Upper lobe of left lung (tissue), 6 donors: Measurements from ENCODE around the gene SPRR2B. TPM values are rescaled to one million over a fixed set of nuclear protein-coding genes. Genes with fewer than 3 reads are reported as not detected.

ENCODE experiments used
- ATAC-seq, 2 donors: fragments of 200-7000 bp; cut with Tn5 transposase; one replicate each; pipeline ENCODE4 v1.9.1; 2022; ENCODE audit warnings: mild to moderate bottlenecking in 2 of 2, moderate library complexity in 2 of 2; ENCODE audit not compliant: low FRiP score in 2 of 2
- DNase-seq, 2 donors: peaks; one replicate each; pipeline ENCODE4 v3.0.0-alpha.2; 2019 to 2020
- H3K27ac ChIP-seq, 4 donors: fragments of 200-600 bp; sonication (generic); one replicate each; pipeline ENCODE4 v1.5.1; 2016 to 2019
- H3K27me3 ChIP-seq, 4 donors: fragments of 200-600 bp; sonication (generic); one replicate each; pipeline ENCODE4 v1.5.1; 2017 to 2019
- H3K36me3 ChIP-seq, 4 donors: fragments of 200-600 bp; sonication (generic); one replicate each; pipeline ENCODE4 v1.5.1; 2016 to 2019
- H3K4me1 ChIP-seq, 4 donors: fragments of 200-600 bp; sonication (generic); one replicate each; pipeline ENCODE4 v1.5.1; 2018 to 2019
- H3K4me3 ChIP-seq, 4 donors: fragments of 200-600 bp; sonication (generic); one replicate each; pipeline ENCODE4 v1.5.1; 2017 to 2019; ENCODE audit warnings: mild to moderate bottlenecking in 2 of 4, moderate library complexity in 1 of 4
- H3K9me3 ChIP-seq, 4 donors: fragments of 200-600 bp; sonication (generic); one replicate each; pipeline ENCODE4 v1.5.1; 2018 to 2019
- EP300 ChIP-seq, 4 donors: sonication (generic); formaldehyde crosslinking; IDR thresholded peaks; one replicate each; pipeline ENCODE4 v1.5.1; 2017; ENCODE audit warnings: antibody characterized with exemption in 4 of 4, control low read depth in 2 of 4
- POLR2A ChIP-seq, 4 donors: fragments of 450-650 bp; IDR thresholded peaks; one replicate each; pipeline ENCODE4 v1.5.1; 2016 to 2017; ENCODE audit warnings: antibody characterized with exemption in 4 of 4, mild to moderate bottlenecking in 2 of 4
- POLR2AphosphoS5 ChIP-seq, 2 donors: sonication (generic); formaldehyde crosslinking; IDR thresholded peaks; one replicate each; pipeline ENCODE4 v1.5.1; 2017; ENCODE audit warnings: antibody characterized with exemption in 2 of 2
- WGBS, 2 donors: methylation state at CpG; one replicate each; pipeline ENCODE4 v1.1.5; 2017 to 2018; 5-methylcytosine and 5-hydroxymethylcytosine counted together
- total RNA-seq, 6 donors: library from RNA; depleted of rRNA in 4 of 6; stranded (reverse); fragments of >200 nt in 4 of 6; gene quantifications; one replicate each; pipeline versions ENCODE4 v1.1.0 to v1.2.1, GENCODE V29; 2016 to 2021
- TF ChIP-seq, protein P1 (sequence below), 6 experiments: fragments of 450-650 bp in 4 of 6; fragments of 200-600 bp in 2 of 6; sonication (generic) in 2 of 6; IDR thresholded peaks; one replicate each; pipeline ENCODE4 v1.5.1; 2016 to 2019; ENCODE audit warnings: antibody characterized with exemption in 6 of 6
- donor health status: DM: no; HTN: no; CAD: no; lungs with moderate emphysema.
- donor health status: DM: no; HTN: yes; CAD: no; lungs with severe emphysema.

The SPRR2B gene
- total RNA-seq, 6 donors from 2014 or later = not detected

DNA sequence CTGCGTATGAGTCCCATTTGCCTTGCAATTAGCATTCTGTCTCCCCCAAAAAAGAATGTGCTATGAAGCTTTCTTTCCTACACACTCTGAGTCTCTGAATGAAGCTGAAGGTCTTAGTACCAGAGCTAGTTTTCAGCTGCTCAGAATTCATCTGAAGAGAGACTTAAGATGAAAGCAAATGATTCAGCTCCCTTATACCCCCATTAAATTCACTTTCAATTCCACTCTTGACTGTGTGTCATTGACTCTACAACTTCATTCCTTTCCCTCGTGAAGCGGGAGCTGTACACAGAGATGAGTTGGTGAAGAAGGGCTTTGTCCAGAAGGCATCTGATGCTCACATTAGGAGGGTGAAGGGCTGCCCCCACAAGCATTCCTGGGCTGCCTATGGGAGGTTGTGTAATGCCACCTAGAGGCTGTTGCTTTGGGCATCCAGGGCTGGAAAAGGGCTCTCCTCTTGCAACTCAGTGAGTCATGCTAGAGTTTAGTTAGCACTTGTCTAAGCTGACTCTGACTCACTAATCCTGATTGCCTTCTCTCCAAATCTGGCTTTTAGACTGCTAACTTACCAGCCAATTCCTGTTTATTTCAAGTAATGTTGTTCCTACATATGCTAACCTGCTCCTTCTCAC lies 38.6 kb downstream of the SPRR2B start:
- Histone ChIP-seq H3K4me3 (no peak overlapping the region), H3K36me3 (no peaks in the 10 kb centered on the region), H3K27ac (no peak overlapping the region), H3K27me3 (no peaks in the 10 kb centered on the region), H3K4me1 (no peaks in the 10 kb centered on the region), H3K9me3 (no peaks in the 10 kb centered on the region)
- no peak for TF ChIP-seq POLR2AphosphoS5 (IDR thresholded peaks at IDR 0.05)
- TF ChIP-seq POLR2A (IDR thresholded peaks at IDR 0.05) = no peak
- no peak for TF ChIP-seq EP300 (IDR thresholded peaks at IDR 0.05)
- TF ChIP-seq, protein P1, sequence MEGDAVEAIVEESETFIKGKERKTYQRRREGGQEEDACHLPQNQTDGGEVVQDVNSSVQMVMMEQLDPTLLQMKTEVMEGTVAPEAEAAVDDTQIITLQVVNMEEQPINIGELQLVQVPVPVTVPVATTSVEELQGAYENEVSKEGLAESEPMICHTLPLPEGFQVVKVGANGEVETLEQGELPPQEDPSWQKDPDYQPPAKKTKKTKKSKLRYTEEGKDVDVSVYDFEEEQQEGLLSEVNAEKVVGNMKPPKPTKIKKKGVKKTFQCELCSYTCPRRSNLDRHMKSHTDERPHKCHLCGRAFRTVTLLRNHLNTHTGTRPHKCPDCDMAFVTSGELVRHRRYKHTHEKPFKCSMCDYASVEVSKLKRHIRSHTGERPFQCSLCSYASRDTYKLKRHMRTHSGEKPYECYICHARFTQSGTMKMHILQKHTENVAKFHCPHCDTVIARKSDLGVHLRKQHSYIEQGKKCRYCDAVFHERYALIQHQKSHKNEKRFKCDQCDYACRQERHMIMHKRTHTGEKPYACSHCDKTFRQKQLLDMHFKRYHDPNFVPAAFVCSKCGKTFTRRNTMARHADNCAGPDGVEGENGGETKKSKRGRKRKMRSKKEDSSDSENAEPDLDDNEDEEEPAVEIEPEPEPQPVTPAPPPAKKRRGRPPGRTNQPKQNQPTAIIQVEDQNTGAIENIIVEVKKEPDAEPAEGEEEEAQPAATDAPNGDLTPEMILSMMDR (IDR thresholded peaks at IDR 0.05) = no peak
- ATAC-seq = peak; percentile 43 to 62
- peak in 1 of 2 donors; percentile 51 for DNase-seq
- 54 to 61% methylated on average over 3 of the region's 3 CpGs for WGBS, 2 donors

DNA sequence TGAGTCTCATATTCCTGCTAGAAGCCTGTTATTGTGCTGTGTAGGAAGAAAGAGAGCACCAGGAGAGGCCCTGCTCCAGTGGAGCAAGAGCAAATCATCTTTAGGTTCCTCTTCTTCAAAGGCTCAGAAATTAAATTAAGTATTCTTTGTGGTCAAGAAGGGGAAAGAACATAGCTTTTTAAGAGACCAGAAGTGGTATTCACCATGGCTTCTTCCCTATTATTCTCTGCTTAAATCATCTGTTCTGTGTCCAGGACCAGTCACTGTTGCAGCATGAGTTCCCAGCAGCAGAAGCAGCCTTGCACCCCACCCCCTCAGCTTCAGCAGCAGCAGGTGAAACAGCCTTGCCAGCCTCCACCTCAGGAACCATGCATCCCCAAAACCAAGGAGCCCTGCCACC lies 39.3 kb downstream of the SPRR2B start:
- no peak overlapping the region for H3K4me3 ChIP-seq
- no peak for ATAC-seq
- no peaks in the 10 kb centered on the region for H3K9me3 ChIP-seq

DNA sequence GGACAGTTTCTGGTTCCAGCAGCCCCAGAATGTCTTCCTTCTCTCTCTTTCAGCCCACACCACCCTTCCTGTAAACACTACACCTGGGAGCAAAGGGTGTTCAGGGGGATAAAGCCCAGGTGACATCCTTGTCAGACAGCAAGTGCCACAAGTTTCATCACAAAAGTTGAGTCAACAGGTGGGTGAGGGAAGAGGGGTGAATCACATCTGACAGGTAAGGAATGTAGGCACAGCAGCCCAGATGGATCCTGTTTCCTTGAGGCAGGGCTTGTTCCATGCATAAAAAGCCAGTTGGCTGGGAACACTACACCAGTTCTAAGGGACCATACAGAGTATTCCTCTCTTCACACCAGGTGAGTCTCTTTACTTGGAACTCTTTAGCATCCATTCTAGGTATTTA lies 40.5 kb downstream of the SPRR2B start, which contains the start of gene SPRR1B:
Gene SPRR1B, plus strand, starts transcription at position 309 of the 400 bp plus-strand sequence. CDS start 1,143 bp downstream, outside the sequence.
- Histone ChIP-seq H3K27ac (no peak within 1 kb of the TSS), H3K4me3 (no peak within 1 kb of the TSS), H3K4me1 (no peaks in the 10 kb centered on the region), H3K9me3 (no peaks in the 10 kb centered on the region), H3K27me3 (no peaks in the 10 kb centered on the region), H3K36me3 (no peaks in the 10 kb centered on the region)
- TF ChIP-seq EP300 (IDR thresholded peaks at IDR 0.05) (no peak), POLR2A (IDR thresholded peaks at IDR 0.05) (no peak), POLR2AphosphoS5 (IDR thresholded peaks at IDR 0.05) (no peak)
- TF ChIP-seq, protein P1 (IDR thresholded peaks at IDR 0.05) = no peak
- ATAC-seq = no peak
- no peak for DNase-seq

More for the DNA sequence above, 39.3 kb downstream of the SPRR2B start:
- TF ChIP-seq EP300 (IDR thresholded peaks at IDR 0.05) (no peak), POLR2A (IDR thresholded peaks at IDR 0.05) (no peak), POLR2AphosphoS5 (IDR thresholded peaks at IDR 0.05) (no peak)
- TF ChIP-seq, protein P1 (IDR thresholded peaks at IDR 0.05) = no peak
- DNase-seq = no peak
- no peak overlapping the region for H3K27ac ChIP-seq
- H3K36me3 ChIP-seq = no peaks in the 10 kb centered on the region
- no peaks in the 10 kb centered on the region for H3K27me3 ChIP-seq
- no peaks in the 10 kb centered on the region for H3K4me1 ChIP-seq

DNA sequence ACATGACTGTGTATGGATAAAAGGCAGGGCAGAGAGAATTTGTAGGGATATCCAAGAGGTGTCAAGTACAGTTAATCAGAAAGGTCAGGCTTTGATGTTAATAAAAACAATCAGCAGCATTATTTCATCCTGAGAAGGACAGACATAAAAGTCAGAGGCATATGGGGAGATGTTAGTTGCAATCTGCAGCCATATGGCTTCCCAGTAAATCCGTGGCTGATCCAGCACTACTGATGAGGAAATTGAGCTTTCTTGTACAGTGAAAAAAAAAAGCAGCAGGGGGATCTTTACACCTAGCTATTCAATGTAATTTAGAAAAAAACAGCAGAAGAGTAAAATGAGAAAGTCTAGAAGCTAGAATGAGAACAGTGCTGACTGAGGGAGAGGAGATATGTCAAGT lies 42.6 kb downstream of the SPRR2B start:
- H3K4me3 ChIP-seq = no peak overlapping the region
- TF ChIP-seq POLR2A (IDR thresholded peaks at IDR 0.05) = no peak
- TF ChIP-seq, protein P1 (IDR thresholded peaks at IDR 0.05) = no peak
- no peak for TF ChIP-seq POLR2AphosphoS5 (IDR thresholded peaks at IDR 0.05)
- no peak for TF ChIP-seq EP300 (IDR thresholded peaks at IDR 0.05)
- no peak overlapping the region for H3K27ac ChIP-seq
- no peaks in the 10 kb centered on the region for H3K9me3 ChIP-seq
- ATAC-seq (no peak), DNase-seq (no peak)
- WGBS, 2 donors = 57 to 75% methylated on average over 1 of the region's 1 CpG
- no peaks in the 10 kb centered on the region for H3K27me3 ChIP-seq
- no peaks in the 10 kb centered on the region for H3K4me1 ChIP-seq
- no peaks in the 10 kb centered on the region for H3K36me3 ChIP-seq

DNA sequence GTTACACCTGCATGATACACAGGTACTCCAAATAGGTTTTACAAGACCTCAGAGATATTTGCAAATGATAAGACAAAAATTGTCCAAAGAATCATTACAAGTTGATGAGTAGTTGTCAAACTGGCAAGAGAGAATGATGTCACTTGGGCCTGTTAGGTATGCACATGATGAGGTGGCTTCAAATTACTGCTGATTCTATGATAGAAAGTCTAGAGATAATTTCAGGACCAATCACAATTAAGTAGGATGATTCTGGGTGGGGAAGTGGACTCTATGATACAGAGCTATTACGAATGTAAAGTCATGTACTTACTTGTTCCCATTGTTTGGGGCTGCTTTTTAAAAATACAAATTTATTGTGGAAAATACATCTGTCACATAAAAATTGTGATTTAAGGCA lies 45.6 kb downstream of the SPRR2B start:
- no peak for TF ChIP-seq POLR2A (IDR thresholded peaks at IDR 0.05)
- TF ChIP-seq POLR2AphosphoS5 (IDR thresholded peaks at IDR 0.05) = no peak
- TF ChIP-seq EP300 (IDR thresholded peaks at IDR 0.05) = no peak
- TF ChIP-seq, protein P1 (IDR thresholded peaks at IDR 0.05) = no peak

More for the DNA sequence above, 45.6 kb downstream of the SPRR2B start:
- Histone ChIP-seq H3K27ac (no peak overlapping the region), H3K9me3 (no peaks in the 10 kb centered on the region), H3K36me3 (no peaks in the 10 kb centered on the region), H3K4me3 (no peak overlapping the region), H3K27me3 (no peaks in the 10 kb centered on the region), H3K4me1 (no peaks in the 10 kb centered on the region)
- DNase-seq (no peak), ATAC-seq (no peak)
- WGBS, 2 donors = 81 to 86% methylated on average over 1 of the region's 1 CpG
